CD14-positive monocyte (primary cell): ENCODE data around the gene KIRREL1. TPM values are rescaled to one million over a fixed set of nuclear protein-coding genes. Genes with fewer than 3 reads are reported as not detected.
A peak's percentile ranks its signal among the peaks of the same experiment; 100 is the strongest.

Experiments used
- DNase-seq, 3 donors: peaks; one replicate each; pipeline ENCODE4 v3.0.0-alpha.2; 2011 to 2022
- H2AFZ ChIP-seq: 2 replicates; pipeline ENCODE4 v1.6.0; 2012; ENCODE audit warnings: mild to moderate bottlenecking, low read depth, low read length, inconsistent platforms; ENCODE audit not compliant: insufficient read depth, poor library complexity, severe bottlenecking
- H3K27ac ChIP-seq, 2 donors: 1 replicate in 1 of 2; 2 replicates in 1 of 2; pipeline ENCODE4 v1.5.1; 2012 to 2013; ENCODE audit warnings: low read length in 2 of 2, control low read depth in 1 of 2, inconsistent platforms in 1 of 2, low read depth in 1 of 2, mild to moderate bottlenecking in 1 of 2
- H3K27me3 ChIP-seq, 2 donors: one replicate each; pipeline versions ENCODE4 v1.6.0 to v1.6.1; 2011 to 2013; ENCODE audit warnings: low read length in 2 of 2; ENCODE audit not compliant: control insufficient read depth in 2 of 2, insufficient read depth in 2 of 2
- H3K36me3 ChIP-seq, 2 donors: replicated peaks in 1 of 2; 1 replicate in 1 of 2; 2 replicates in 1 of 2; pipeline versions ENCODE4 v1.5.1 to v1.6.1; 2012 to 2013; ENCODE audit warnings: low read length in 2 of 2, control low read depth in 1 of 2, inconsistent platforms in 1 of 2, mild to moderate bottlenecking in 1 of 2; ENCODE audit not compliant: insufficient read depth in 2 of 2, control insufficient read depth in 1 of 2
- H3K4me1 ChIP-seq, 2 donors: 1 replicate in 1 of 2; 2 replicates in 1 of 2; pipeline versions ENCODE4 v1.5.1 to v1.6.1; 2012 to 2013; ENCODE audit warnings: low read length in 2 of 2, control low read depth in 1 of 2, inconsistent platforms in 1 of 2, mild to moderate bottlenecking in 1 of 2, moderate library complexity in 1 of 2; ENCODE audit not compliant: insufficient read depth in 2 of 2, control insufficient read depth in 1 of 2
- H3K4me2 ChIP-seq: replicated peaks from 2 replicates; pipeline ENCODE3; 2012; ENCODE audit warnings: low read length, moderate library complexity, mild to moderate bottlenecking; ENCODE audit not compliant: poor library complexity, severe bottlenecking; ENCODE audit errors: extremely low read depth
- H3K4me3 ChIP-seq, 3 experiments: fragments of 200-600 bp in 1 of 3; sonication (generic) in 1 of 3; replicated peaks in 1 of 3; 1 replicate in 2 of 3; 2 replicates in 1 of 3; pipeline ENCODE4 v1.5.1; 2011 to 2013; ENCODE audit warnings: low read length in 3 of 3, mild to moderate bottlenecking in 3 of 3, control low read depth in 2 of 3, low read depth in 2 of 3, inconsistent platforms in 1 of 3, moderate library complexity in 1 of 3
- H3K79me2 ChIP-seq: 2 replicates; pipeline ENCODE4 v1.6.0; 2012; ENCODE audit warnings: mild to moderate bottlenecking, control low read depth, inconsistent platforms, low read length, moderate library complexity; ENCODE audit not compliant: insufficient read depth
- H3K9ac ChIP-seq: 2 replicates; pipeline ENCODE4 v1.6.0; 2017; ENCODE audit warnings: low read length, mild to moderate bottlenecking; ENCODE audit not compliant: insufficient read depth, poor library complexity, severe bottlenecking
- H3K9me3 ChIP-seq, 2 donors: replicated peaks in 1 of 2; 1 replicate in 1 of 2; 2 replicates in 1 of 2; pipeline versions ENCODE4 v1.5.1 to v1.6.1; 2012 to 2013; ENCODE audit warnings: low read length in 2 of 2, control low read depth in 1 of 2; ENCODE audit not compliant: control insufficient read depth in 1 of 2, insufficient read depth in 1 of 2
- H4K20me1 ChIP-seq: 2 replicates; pipeline ENCODE4 v1.6.0; 2012; ENCODE audit warnings: mild to moderate bottlenecking, low read length, control low read depth, moderate library complexity; ENCODE audit not compliant: insufficient read depth
- H3K27ac Mint-ChIP-seq, 7 donors: one replicate each; pipeline ENCODE4 v1.8.0; 2020; ENCODE audit warnings: mild to moderate bottlenecking in 7 of 7, mixed read lengths in 7 of 7, moderate library complexity in 6 of 7, inconsistent platforms in 2 of 7
- H3K27me3 Mint-ChIP-seq, 3 donors: one replicate each; pipeline ENCODE4 v1.8.0; 2021 to 2022; ENCODE audit warnings: low read depth in 3 of 3, mild to moderate bottlenecking in 3 of 3, mixed read lengths in 3 of 3, moderate library complexity in 3 of 3, inconsistent platforms in 1 of 3
- H3K36me3 Mint-ChIP-seq, 2 donors: one replicate each; pipeline ENCODE4 v1.8.0; 2020; ENCODE audit warnings: mixed read lengths in 2 of 2, inconsistent platforms in 1 of 2, mild to moderate bottlenecking in 1 of 2
- H3K4me1 Mint-ChIP-seq: one replicate; pipeline ENCODE4 v1.8.0; 2020; ENCODE audit warnings: mild to moderate bottlenecking, mixed read lengths
- H3K4me3 Mint-ChIP-seq, 2 donors: one replicate each; pipeline ENCODE4 v1.8.0; 2020; ENCODE audit warnings: mild to moderate bottlenecking in 2 of 2, mixed read lengths in 2 of 2, moderate library complexity in 1 of 2
- H3K9me3 Mint-ChIP-seq, 7 donors: one replicate each; pipeline ENCODE4 v1.8.0; 2020 to 2022; ENCODE audit warnings: mixed read lengths in 7 of 7, mild to moderate bottlenecking in 6 of 7, moderate library complexity in 6 of 7, inconsistent platforms in 2 of 7
- WGBS: methylation state at CpG from one replicate; pipeline ENCODE4 v1.1.5; 2013; ENCODE audit warnings: missing lambda C conversion rate; ENCODE audit not compliant: insufficient coverage; 5-methylcytosine and 5-hydroxymethylcytosine counted together
- intact Hi-C, 2 donors: fragments of 100-400 bp; cut with micrococcal nuclease; formaldehyde crosslinking; loops; one replicate each; pipeline versions ENCODE4 v1.15.0 to v1.15.1; 2023
- polyA plus RNA-seq, 3 donors: library from polyadenylated mRNA; depleted of rRNA in 1 of 3; unstranded in 2 of 3; stranded (reverse) in 1 of 3; fragments of 300-500 nt in 2 of 3; fragments of >200 nt in 1 of 3; fragmentation: Illumina TruSeq in 2 of 3; gene quantifications; 1 replicate in 2 of 3; 2 replicates in 1 of 3; pipeline ENCODE4 v1.2.3, GENCODE V29; 2012 to 2021
- TF ChIP-seq, protein P1 (sequence below): fragments of 200-600 bp; IDR thresholded peaks from one replicate; pipeline ENCODE4 v1.8.0; 2022; ENCODE audit warnings: antibody characterized with exemption, mild to moderate bottlenecking

The KIRREL1 gene
- polyA plus RNA-seq, 3 donors: not detected

DNA sequence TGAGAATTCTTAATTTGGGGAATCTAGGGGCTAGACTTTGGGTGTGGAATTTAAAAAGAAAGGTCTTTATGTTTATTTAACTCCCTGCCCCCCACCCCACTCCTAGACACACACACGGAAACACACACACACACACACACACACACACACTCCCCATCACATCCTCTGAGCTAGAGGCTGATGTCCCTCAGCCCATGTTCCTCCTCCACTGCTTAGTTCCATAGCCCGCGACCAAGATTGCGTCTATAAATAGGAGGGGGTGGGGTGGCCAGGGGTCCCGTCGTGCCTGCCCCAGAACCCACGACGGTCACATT is 655 bp upstream of the KIRREL1 start:
- no peak for DNase-seq
- Histone ChIP-seq H3K4me3 (peak overlapping the region in 2 of 3 experiments; percentile 21 to 74), H3K4me1 (peaks cover 11 to 16% of the 10 kb centered on the region in 2 donors), H3K9me3 (no peaks in the 10 kb centered on the region), H3K4me2 (peak overlapping the region; percentile 81), H3K27me3 (peaks cover 24 to 55% of the 10 kb centered on the region in 2 donors), H3K36me3 (no peaks in the 10 kb centered on the region), H3K79me2 (no peaks in the 10 kb centered on the region), H2AFZ (peak overlapping the region; percentile 68), H3K9ac (peak overlapping the region; percentile 27), H4K20me1 (no peaks in the 10 kb centered on the region), H3K27ac (no peak overlapping the region)
- Mint-ChIP-seq H3K27ac (no peak overlapping the region), H3K9me3 (peaks cover 0 to 10% (median 2%) of the 10 kb centered on the region in 7 donors), H3K4me1 (peaks cover 16% of the 10 kb centered on the region), H3K4me3 (peak overlapping the region; percentile 79 to 95), H3K36me3 (peaks cover 0 to 4% of the 10 kb centered on the region in 2 donors), H3K27me3 (peaks cover 44 to 72% (median 51%) of the 10 kb centered on the region in 3 donors)
- intact Hi-C loops: loop anchor here in 1 of 2 donors (10.0 kb wide), 1 partner anchor 132 kb away; a partner anchor contains a TSS
- TF ChIP-seq, protein P1, sequence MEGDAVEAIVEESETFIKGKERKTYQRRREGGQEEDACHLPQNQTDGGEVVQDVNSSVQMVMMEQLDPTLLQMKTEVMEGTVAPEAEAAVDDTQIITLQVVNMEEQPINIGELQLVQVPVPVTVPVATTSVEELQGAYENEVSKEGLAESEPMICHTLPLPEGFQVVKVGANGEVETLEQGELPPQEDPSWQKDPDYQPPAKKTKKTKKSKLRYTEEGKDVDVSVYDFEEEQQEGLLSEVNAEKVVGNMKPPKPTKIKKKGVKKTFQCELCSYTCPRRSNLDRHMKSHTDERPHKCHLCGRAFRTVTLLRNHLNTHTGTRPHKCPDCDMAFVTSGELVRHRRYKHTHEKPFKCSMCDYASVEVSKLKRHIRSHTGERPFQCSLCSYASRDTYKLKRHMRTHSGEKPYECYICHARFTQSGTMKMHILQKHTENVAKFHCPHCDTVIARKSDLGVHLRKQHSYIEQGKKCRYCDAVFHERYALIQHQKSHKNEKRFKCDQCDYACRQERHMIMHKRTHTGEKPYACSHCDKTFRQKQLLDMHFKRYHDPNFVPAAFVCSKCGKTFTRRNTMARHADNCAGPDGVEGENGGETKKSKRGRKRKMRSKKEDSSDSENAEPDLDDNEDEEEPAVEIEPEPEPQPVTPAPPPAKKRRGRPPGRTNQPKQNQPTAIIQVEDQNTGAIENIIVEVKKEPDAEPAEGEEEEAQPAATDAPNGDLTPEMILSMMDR: no peak
- no CpG with 5 or more reads among the region's 8 CpGs for WGBS

DNA sequence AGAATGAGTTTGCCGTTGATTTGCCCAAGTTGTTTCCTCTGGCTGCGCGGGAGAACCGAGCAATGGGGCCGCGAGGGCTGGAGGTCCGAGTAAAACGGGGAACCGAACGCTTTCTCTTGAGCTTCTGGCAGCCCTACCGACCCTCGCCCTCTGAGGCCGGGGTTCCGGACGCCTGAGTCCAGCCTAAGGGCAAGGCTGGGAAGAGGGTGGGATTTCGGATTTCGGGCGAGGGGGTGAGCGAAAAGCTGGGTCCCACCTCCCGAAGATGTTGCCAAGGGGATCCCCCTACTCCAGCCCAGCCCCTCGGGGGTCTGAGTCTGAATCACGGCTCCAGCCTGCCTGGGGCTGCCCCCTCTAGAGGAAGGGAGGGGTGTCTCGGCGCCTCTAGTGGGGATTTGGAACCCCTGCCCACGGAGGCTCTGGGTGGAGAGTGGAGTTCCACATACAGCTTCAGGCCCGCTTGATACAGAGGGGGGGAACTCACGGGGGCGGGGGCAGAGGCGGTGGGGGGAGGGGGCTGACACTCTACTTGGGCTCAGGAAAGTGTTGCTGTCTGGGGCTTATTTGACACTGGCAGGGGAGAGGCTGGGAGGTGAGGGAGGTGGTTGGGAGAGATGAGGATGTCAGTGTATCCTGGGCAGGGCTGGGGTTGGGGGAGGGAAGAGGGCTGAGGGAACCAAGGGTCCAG is 617 bp downstream of the KIRREL1 start:
- TF ChIP-seq, protein P1: no peak
- peak overlapping the region; percentile 70 to 71 for H3K4me3 Mint-ChIP-seq
- peak overlapping the region in 2 of 3 experiments; percentile 3 to 74 for H3K4me3 ChIP-seq
- H3K9me3 ChIP-seq: no peaks in the 10 kb centered on the region
- intact Hi-C loops: loop anchor here in 1 of 2 donors (10.0 kb wide), 1 partner anchor 131 kb away; a partner anchor contains a TSS
- H3K9ac ChIP-seq: peak overlapping the region; percentile 36
- H3K27me3 Mint-ChIP-seq: peaks cover 42 to 69% (median 51%) of the 10 kb centered on the region in 3 donors
- peak overlapping the region; percentile 68 for H2AFZ ChIP-seq
- no peaks in the 10 kb centered on the region for H3K36me3 ChIP-seq
- WGBS: 1% methylated on average over 13 of the region's 29 CpGs
- peaks cover 11 to 16% of the 10 kb centered on the region in 2 donors for H3K4me1 ChIP-seq
- peaks cover 16% of the 10 kb centered on the region for H3K4me1 Mint-ChIP-seq
- peaks cover 24 to 55% of the 10 kb centered on the region in 2 donors for H3K27me3 ChIP-seq
- H3K27ac Mint-ChIP-seq: no peak overlapping the region
- peaks cover 0 to 10% (median 2%) of the 10 kb centered on the region in 7 donors for H3K9me3 Mint-ChIP-seq
- no peaks in the 10 kb centered on the region for H3K79me2 ChIP-seq
- H4K20me1 ChIP-seq: no peaks in the 10 kb centered on the region
- H3K27ac ChIP-seq: no peak overlapping the region
- no peak for DNase-seq
- H3K36me3 Mint-ChIP-seq: peaks cover 0 to 4% of the 10 kb centered on the region in 2 donors
- peak overlapping the region; percentile 81 for H3K4me2 ChIP-seq
